IMR-90 (cell line): ENCODE data around the gene FGFR4. TPM values are rescaled to one million over a fixed set of nuclear protein-coding genes. Genes with fewer than 3 reads are reported as not detected.

Source experiments
- ATAC-seq: fragments of 200-7000 bp; cut with Tn5 transposase; 2 replicates; pipeline ENCODE4 v1.9.1; 2020; ENCODE audit warnings: low read depth, mild to moderate bottlenecking, moderate library complexity
- BruUV-seq: library from RNA; stranded (reverse); fragments of 400-500 nt; replicated peaks from 2 replicates; lab custom pipeline; 2021; lab: Mats Ljungman, UMichigan
- CTCF ChIA-PET: fragments of 300-600 bp; formaldehyde crosslinking; extraction: SDS; loops from one replicate; lab custom pipeline; 2021; ENCODE audit warnings: antibody characterized with exemption; lab: Yijun Ruan, JAX
- POLR2A ChIA-PET: fragments of 300-600 bp; sonication (Branson Sonifier 250); formaldehyde crosslinking; loops from one replicate; lab custom pipeline; 2022; ENCODE audit warnings: antibody characterized with exemption; ENCODE audit not compliant: unreplicated experiment; lab: Charles Lee
- DNase-seq: peaks from one replicate; pipeline ENCODE4 v3.0.0; 2013
- H2AFZ ChIP-seq: replicated peaks from 2 replicates; pipeline ENCODE3; 2013; ENCODE audit warnings: low read length, mild to moderate bottlenecking; ENCODE audit not compliant: poor library complexity
- H2AK5ac ChIP-seq: 2 replicates; pipeline ENCODE4 v1.6.1; 2013; ENCODE audit warnings: low read depth, low read length, inconsistent platforms
- H2AK9ac ChIP-seq: replicated peaks from 2 replicates; pipeline ENCODE3; 2013; ENCODE audit warnings: mild to moderate bottlenecking, low read depth, low read length, moderate library complexity; ENCODE audit not compliant: poor library complexity
- H2BK120ac ChIP-seq: 2 replicates; pipeline ENCODE4 v1.6.1; 2013; ENCODE audit warnings: low read depth, low read length, inconsistent platforms
- H2BK15ac ChIP-seq: 3 replicates; pipeline ENCODE4 v1.6.1; 2013; ENCODE audit warnings: low read depth, low read length, inconsistent platforms
- H2BK20ac ChIP-seq: 2 replicates; pipeline ENCODE4 v1.6.1; 2013; ENCODE audit warnings: low read depth, mild to moderate bottlenecking, inconsistent platforms, low read length, moderate library complexity
- H2BK5ac ChIP-seq: 2 replicates; pipeline ENCODE4 v1.6.1; 2013; ENCODE audit warnings: mild to moderate bottlenecking, low read depth, low read length, inconsistent platforms; ENCODE audit not compliant: poor library complexity, severe bottlenecking
- H3K14ac ChIP-seq: replicated peaks from 2 replicates; pipeline ENCODE4 v1.6.1; 2013; ENCODE audit warnings: low read depth, low read length, inconsistent platforms
- H3K18ac ChIP-seq: 2 replicates; pipeline ENCODE4 v1.6.1; 2013; ENCODE audit warnings: low read depth, low read length, control low read depth
- H3K23ac ChIP-seq: 2 replicates; pipeline ENCODE4 v1.6.1; 2013; ENCODE audit warnings: low read depth, low read length, inconsistent platforms
- H3K27ac ChIP-seq: 2 replicates; pipeline ENCODE4 v1.5.1; 2013; ENCODE audit warnings: mild to moderate bottlenecking, control low read depth, low read length; ENCODE audit not compliant: insufficient read depth
- H3K27me3 ChIP-seq: 2 replicates; pipeline ENCODE4 v1.6.1; 2013; ENCODE audit warnings: low read length; ENCODE audit not compliant: control insufficient read depth, insufficient read depth
- H3K36me3 ChIP-seq: 2 replicates; pipeline ENCODE4 v1.6.1; 2013; ENCODE audit warnings: low read length, mixed read lengths; ENCODE audit not compliant: control insufficient read depth, insufficient read depth
- H3K4ac ChIP-seq: 2 replicates; pipeline ENCODE4 v1.6.1; 2013; ENCODE audit warnings: low read depth, low read length, inconsistent platforms
- H3K4me1 ChIP-seq: 2 replicates; pipeline ENCODE4 v1.6.1; 2013; ENCODE audit warnings: low read length, mixed read lengths; ENCODE audit not compliant: control insufficient read depth, insufficient read depth
- H3K4me2 ChIP-seq: 2 replicates; pipeline ENCODE4 v1.6.1; 2013; ENCODE audit warnings: low read depth, mild to moderate bottlenecking, control low read depth, low read length, moderate library complexity
- H3K4me3 ChIP-seq: 2 replicates; pipeline ENCODE4 v1.5.1; 2013; ENCODE audit warnings: low read depth, mild to moderate bottlenecking, control low read depth, low read length, moderate library complexity; ENCODE audit not compliant: insufficient read depth
- H3K56ac ChIP-seq: 2 replicates; pipeline ENCODE4 v1.6.1; 2013; ENCODE audit warnings: low read length, inconsistent platforms; ENCODE audit not compliant: insufficient read depth; ENCODE audit errors: extremely low read depth
- H3K79me1 ChIP-seq, 2 experiments: 2 replicates each; pipeline ENCODE4 v1.6.1; 2013; ENCODE audit warnings: low read length in 2 of 2, inconsistent platforms in 1 of 2, low read depth in 1 of 2
- H3K9ac ChIP-seq: 2 replicates; pipeline ENCODE4 v1.6.1; 2013; ENCODE audit warnings: low read depth, low read length, control low read depth
- H3K9me1 ChIP-seq: 2 replicates; pipeline ENCODE4 v1.6.1; 2013; ENCODE audit warnings: low read length, inconsistent platforms; ENCODE audit not compliant: insufficient read depth
- H3K9me3 ChIP-seq: 2 replicates; pipeline ENCODE4 v1.6.1; 2013; ENCODE audit warnings: low read length; ENCODE audit not compliant: control insufficient read depth, insufficient read depth
- H4K20me1 ChIP-seq: 2 replicates; pipeline ENCODE4 v1.6.1; 2013; ENCODE audit warnings: low read length, inconsistent platforms; ENCODE audit not compliant: insufficient read depth
- H4K5ac ChIP-seq: 2 replicates; pipeline ENCODE4 v1.6.1; 2013; ENCODE audit warnings: mild to moderate bottlenecking, low read depth, low read length, control low read depth
- H4K8ac ChIP-seq, 2 experiments: 2 replicates each; pipeline ENCODE4 v1.6.1; 2013; ENCODE audit warnings: low read depth in 2 of 2, low read length in 2 of 2, control low read depth in 1 of 2, inconsistent platforms in 1 of 2
- H4K91ac ChIP-seq: 2 replicates; pipeline ENCODE4 v1.6.1; 2013; ENCODE audit warnings: low read depth, low read length, inconsistent platforms; ENCODE audit not compliant: insufficient read depth
- CEBPB ChIP-seq: IDR thresholded peaks from 2 replicates; pipeline ENCODE4 v1.6.1; 2012; ENCODE audit warnings: low read depth, low read length, improper control_type of control experiment
- MXI1 ChIP-seq: IDR thresholded peaks from 2 replicates; pipeline ENCODE4 v1.6.1; 2012; ENCODE audit warnings: low read depth, mild to moderate bottlenecking, low read length, moderate library complexity, borderline replicate concordance
- whole genome bisulfite sequencing, 2 experiments: methylation state at CpG; one replicate each; pipeline versions ENCODE4 v1.1.5 to v1.1.7; 2013; ENCODE audit warnings: missing lambda C conversion rate in 2 of 2; ENCODE audit not compliant: insufficient read length in 1 of 2; ENCODE audit errors: extremely low coverage in 2 of 2; 5-methylcytosine and 5-hydroxymethylcytosine counted together
- dilution Hi-C: fragments of 300-500 bp; cut with HindIII; formaldehyde crosslinking; loops from one replicate; pipeline ENCODE4 v1.14.3; 2018; ENCODE audit warnings: low sequenced_read_pairs; ENCODE audit not compliant: unreplicated experiment
- in situ Hi-C: fragments of 300-500 bp; cut with MboI; formaldehyde crosslinking; loops from 3 replicates; pipeline ENCODE4 v1.14.3; 2019; ENCODE audit warnings: low sequenced_read_pairs, inconsistent platforms, mixed read lengths
- intact Hi-C: fragments of 100-400 bp; cut with micrococcal nuclease; formaldehyde crosslinking; loops from 2 replicates; pipeline ENCODE4 v1.10.0; 2022
- polyA plus RNA-seq, 3 experiments: library from polyadenylated mRNA; depleted of rRNA; stranded (reverse); fragments of >200 nt; gene quantifications; 2 replicates each; pipeline ENCODE4 v1.2.3, GENCODE V29; 2012; ENCODE audit warnings: low replicate concordance in 1 of 3
- total RNA-seq: library from RNA; depleted of rRNA; stranded (reverse); fragments of >200 nt; gene quantifications from 2 replicates; pipeline ENCODE4 v1.2.3, GENCODE V29; 2012

The FGFR4 gene
- total and polyA plus RNA-seq, 2 of the 4 experiments (the other 2 are of a cell fraction) = 0.90 to 2.4 TPM

- Histone ChIP-seq H3K27me3 (no peaks in the 10 kb centered on the region), H2BK5ac (no peak overlapping the region), H3K56ac (no peak overlapping the region), H2AFZ (no peak overlapping the region), H3K9me3 (no peaks in the 10 kb centered on the region), H3K27ac (no peak overlapping the region), H3K4me2 (no peak overlapping the region), H3K18ac (no peak overlapping the region), H2AK9ac (no peak overlapping the region), H3K14ac (no peak overlapping the region), H3K9ac (no peak overlapping the region), H4K91ac (no peak overlapping the region), H3K23ac (no peak overlapping the region), H4K5ac (no peak overlapping the region), H3K4me1 (peaks cover 8% of the 10 kb centered on the region), H4K8ac (no peak overlapping the region), H4K20me1 (peaks cover 21% of the 10 kb centered on the region; the same call in 1 of the 2 replicates), H2BK120ac (no peak overlapping the region), H3K9me1 (peaks cover 12% of the 10 kb centered on the region), H2BK15ac (no peak overlapping the region), H3K36me3 (peaks cover 27% of the 10 kb centered on the region), H3K4me3 (no peak overlapping the region), H2AK5ac (no peak overlapping the region), H2BK20ac (no peak overlapping the region), H3K4ac (no peak overlapping the region), H3K79me1 (peaks cover 32 to 62% of the 10 kb centered on the region in 2 experiments)
- peak; percentile 64 for TF ChIP-seq CEBPB
- no peak for TF ChIP-seq MXI1
- no peak for DNase-seq
- POLR2A ChIA-PET = interaction anchor here (0.6 kb wide), 1 partner anchor 16 kb away, joined by 3 read pairs; no protein-coding TSS in a partner anchor
- intact Hi-C loops (no loop called here), in situ Hi-C loops (no loop called here), dilution Hi-C loops (no loop called here)
- no CpG with 5 or more reads among the region's 2 CpGs for WGBS, 2 experiments
- no peak for ATAC-seq
- no TSS peak for BruUV-seq
- CTCF ChIA-PET = no interaction called here
Observed at GRCh38 chr5:177140312-177140711, 53.6 kb downstream of the FGFR4 start.
